CD4-positive, alpha-beta T cell treated with Interleukin-6 for 4 hours (primary cell): ENCODE data around the gene PDE4D.

Experiments
- DNase-seq: peaks from one replicate; pipeline ENCODE4 v3.0.0-alpha.2; 2020; ENCODE audit warnings: mixed read lengths

Gene PDE4D

GRCh38 chr5:59351076-59351794 is 542.3 kb downstream of the PDE4D start:
- no peak for DNase-seq

DNA sequence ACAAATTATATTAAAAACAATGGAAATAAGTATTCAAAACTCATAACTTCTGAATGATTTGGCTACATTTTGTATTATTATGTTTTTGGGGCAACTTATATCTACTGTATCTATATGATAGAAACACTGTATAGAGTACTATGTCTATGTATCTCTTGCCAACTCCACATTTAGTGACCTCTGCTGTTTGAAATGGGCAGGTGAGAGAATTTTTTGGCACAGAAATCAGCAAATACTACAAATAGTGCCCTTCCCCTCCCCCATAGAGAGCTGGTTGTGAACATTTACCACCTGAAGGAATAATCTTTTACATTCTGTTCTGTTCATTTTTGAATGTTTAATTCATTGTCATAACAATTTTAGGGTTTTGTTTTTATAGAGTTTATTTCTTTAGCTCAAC is 545.3 kb downstream of the PDE4D start:
- DNase-seq: no peak

- DNase-seq: no peak
Measured at GRCh38 chr5:59346982-59347381, 546.5 kb downstream of the PDE4D start.

GRCh38 chr5:59346514-59346913 is 547.0 kb downstream of the PDE4D start:
- DNase-seq: no peak

GRCh38 chr5:59342181-59342580 is 551.3 kb downstream of the PDE4D start:
- DNase-seq: no peak

- no peak for DNase-seq
Measured at GRCh38 chr5:59341760-59342159, 551.8 kb downstream of the PDE4D start.

GRCh38 chr5:59341155-59341554 is 552.4 kb downstream of the PDE4D start:
- DNase-seq: no peak

DNA sequence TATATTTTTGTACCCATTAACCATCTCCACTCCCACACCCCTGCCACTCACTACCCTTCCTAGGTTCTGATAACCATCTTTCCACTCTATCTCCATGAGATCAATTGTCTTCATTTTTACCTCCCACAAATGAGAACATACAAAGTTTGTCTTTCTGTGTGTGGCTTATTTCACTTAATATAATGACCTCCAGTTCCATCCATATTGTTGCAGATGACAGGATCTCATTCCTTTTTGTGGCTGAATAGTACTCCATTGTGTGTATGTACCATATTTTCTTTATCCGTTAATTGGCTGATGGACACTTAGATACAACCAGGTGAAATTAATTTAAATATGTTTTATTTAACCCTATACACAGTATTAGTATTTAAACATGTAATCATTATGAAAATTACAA is 552.9 kb downstream of the PDE4D start:
- no peak for DNase-seq

DNA sequence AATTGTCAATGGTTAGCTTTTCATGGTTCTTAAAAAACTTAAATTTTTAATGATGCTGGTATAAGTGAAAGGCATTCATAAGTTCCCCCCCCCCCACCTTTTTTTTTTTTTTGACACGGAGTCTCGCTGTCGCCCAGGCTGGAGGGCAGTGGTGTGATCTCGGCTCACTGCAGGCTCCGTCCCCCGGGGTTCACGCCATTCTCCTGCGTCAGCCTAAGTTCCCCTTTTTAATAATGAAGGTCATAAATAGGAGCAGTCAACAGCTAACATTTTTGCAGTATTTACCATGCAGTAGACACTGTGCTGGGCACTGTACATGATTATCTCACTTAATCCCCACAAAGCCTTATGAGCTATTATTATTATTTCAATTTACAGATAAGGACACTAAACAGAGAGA is 556.3 kb downstream of the PDE4D start:
- DNase-seq: no peak

- no peak for DNase-seq
Measured at GRCh38 chr5:59335544-59335943, 558.0 kb downstream of the PDE4D start.

GRCh38 chr5:59333416-59333815 is 560.1 kb downstream of the PDE4D start:
- no peak for DNase-seq

DNA sequence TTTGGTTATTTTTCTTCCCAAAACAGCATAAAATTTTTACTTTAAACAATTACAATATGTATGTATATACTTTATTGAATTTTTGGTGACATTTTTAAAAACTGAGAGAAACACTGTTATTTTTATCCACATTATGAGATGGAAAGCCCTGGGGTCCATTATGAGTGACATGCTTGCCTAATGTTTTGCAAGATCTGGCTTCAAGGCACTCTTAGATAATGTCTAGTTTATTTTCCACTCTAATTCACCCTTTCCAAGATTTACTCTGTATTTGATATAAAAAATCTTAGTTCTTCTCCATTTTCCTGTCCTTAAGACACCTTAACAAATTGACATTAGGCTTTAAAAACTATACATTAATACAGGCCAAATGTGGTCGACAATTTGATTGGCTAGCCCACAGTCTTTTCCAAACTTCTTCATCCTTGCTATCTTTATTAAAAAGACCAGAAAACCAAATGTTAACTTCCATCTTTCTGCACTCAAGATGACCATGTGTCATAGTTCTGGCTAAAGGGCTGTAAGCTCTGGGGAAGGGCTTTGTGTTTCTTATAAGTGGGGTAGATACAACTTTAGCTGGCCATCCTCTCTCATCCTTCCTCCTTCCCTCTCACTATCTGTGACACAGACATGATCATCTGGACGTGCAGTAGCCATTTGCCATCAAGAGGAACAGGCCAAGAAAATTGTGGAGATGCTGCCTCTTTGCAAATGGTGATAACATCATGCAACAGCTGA is 561.1 kb downstream of the PDE4D start:
- DNase-seq: no peak

GRCh38 chr5:59330680-59331079 is 562.8 kb downstream of the PDE4D start:
- DNase-seq: no peak

GRCh38 chr5:59328709-59329296 is 564.7 kb downstream of the PDE4D start:
- DNase-seq: no peak

DNA sequence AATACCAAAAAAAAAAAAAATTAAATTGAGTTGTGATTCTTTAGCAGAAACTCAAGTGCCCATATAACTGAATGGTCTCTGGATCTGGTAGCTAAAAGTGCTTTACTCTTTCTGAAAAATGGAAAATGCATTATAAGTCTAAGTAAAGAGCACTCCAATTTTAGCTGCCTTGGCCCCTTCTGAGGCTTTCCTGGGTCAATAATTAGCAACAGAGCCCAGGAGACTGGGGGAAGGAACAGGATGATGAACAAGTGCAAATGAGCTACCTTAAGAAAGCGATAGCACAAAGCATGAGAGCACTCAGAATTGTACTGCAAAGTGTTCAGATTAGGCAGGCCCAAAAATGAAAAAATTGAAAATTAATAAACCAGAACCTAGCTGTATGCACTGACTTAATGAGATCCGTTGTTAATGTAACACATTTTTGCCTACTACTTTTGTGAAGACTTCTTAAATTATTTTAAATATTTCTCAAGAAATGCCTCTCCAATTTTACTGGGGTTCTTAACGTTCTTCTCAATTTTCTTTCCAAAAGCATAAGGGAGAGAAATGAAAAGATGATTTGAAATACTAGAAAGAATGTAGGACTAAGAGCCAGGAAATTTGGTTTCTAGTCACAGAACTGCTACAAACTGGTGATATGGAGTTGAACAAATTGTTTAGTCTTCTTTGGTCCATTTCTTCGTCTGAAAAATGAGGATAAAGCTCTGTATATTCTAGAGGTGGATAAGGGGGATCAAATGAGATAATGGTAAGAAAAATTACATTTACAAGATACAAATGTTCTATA is 566.1 kb downstream of the PDE4D start:
- DNase-seq: no peak

DNA sequence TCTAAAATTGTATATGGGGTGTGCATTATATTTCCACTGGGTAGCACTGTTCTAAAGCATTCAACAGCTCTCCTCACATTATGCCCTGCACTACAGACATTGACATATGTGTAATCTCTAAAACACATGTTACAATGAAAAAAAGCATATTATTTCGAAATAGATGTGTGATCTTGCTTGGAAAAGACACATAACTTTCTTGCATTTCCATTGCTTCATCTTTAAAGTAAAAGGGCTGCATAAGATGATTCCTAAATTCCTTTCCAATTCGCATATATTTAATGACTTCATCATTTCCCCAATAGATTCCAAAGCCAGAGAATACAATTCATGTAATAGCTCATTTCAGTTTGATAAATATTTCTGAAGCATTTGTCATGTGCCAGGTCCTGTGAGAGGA is 566.9 kb downstream of the PDE4D start:
- no peak for DNase-seq

DNA sequence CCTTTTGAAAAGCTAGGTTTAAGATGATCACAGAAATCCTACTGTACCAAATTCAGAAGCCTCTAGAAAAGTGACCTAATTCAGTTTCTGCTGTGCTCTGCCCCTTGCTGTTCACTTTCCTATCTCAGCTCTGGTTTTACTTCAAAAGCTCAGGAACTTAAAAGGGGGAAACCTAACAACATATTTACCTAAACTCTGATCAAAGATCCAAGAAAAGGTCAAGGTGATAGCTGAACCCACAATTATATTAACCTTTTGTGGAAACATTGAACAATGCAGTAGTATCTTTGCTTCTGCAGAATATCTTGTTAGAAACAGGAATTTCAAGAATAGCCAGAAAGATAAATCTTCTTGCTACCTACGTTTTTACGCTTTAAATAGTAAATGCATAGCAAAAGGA is 568.5 kb downstream of the PDE4D start:
- no peak for DNase-seq

DNA sequence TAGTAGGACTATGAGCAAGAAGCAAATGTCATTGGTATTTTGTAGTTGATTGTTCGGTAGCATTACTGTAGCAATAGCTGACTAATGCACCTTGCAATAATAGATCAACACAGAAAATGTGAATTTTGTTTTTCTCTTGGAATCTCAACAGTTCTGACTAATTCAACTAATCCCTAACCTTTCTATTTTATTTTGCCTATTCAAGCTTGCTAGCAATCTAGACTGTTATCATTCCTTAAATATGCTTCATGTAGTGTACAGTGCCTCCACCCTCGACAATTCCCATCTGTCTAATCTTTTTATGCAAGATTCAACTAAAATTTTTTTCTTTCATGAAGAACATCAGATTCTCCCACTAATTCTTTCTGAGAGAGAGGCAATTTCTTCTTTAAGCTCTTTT is 570.6 kb downstream of the PDE4D start:
- no peak for DNase-seq

GRCh38 chr5:59322058-59322457 is 571.5 kb downstream of the PDE4D start:
- DNase-seq: no peak

- DNase-seq: no peak
Measured at GRCh38 chr5:59321642-59322041, 571.9 kb downstream of the PDE4D start.

DNA sequence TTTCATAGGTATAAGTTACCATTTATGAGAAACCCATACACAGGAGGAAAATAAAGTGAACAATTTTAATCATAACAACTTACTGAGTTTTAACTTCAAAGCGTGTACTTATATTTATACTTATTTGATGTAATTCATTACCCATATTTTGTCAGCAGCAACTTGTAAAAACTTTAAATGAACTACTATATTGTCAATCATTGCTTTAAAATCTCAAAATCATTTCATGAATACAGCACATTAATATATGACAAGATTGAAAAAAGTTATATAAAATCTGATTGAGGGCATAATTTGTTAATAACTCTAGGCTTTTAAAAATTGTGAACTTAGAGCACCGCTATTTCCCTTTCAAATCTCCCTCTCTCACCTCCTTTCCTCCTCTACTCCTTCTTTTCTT is 573.1 kb downstream of the PDE4D start:
- DNase-seq: no peak

DNA sequence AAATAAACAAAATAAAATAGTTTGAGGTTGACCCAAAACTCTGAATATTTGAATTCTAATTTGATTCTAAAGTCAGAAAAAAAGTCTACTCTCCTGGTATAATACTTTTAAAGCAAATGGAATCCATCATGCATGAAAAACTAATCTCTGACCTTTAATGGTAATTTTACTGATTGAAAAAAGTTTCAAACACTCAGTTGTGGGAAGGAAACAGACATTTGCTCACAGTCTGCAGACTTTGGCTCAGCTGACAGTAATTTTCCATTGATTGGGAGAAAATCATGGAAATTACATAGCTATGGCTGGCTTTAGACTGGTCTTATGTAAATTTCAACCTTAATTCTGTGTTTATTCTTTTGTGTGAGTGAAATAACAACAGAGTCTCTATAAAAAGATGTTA is 574.3 kb downstream of the PDE4D start:
- DNase-seq: no peak

GRCh38 chr5:59317774-59318205 is 575.7 kb downstream of the PDE4D start:
- no peak for DNase-seq
